Esophagus muscularis mucosa (tissue), 4 donors: ENCODE measurements around the gene HAPLN1. TPM values are rescaled to one million over a fixed set of nuclear protein-coding genes. Genes with fewer than 3 reads are reported as not detected.

ENCODE experiments used
- DNase-seq: peaks from one replicate; pipeline ENCODE4 v3.0.0-alpha.2; 2017; ENCODE audit errors: extremely low spot score
- H3K27ac ChIP-seq, 4 donors: fragments of 200-600 bp; sonication (generic); replicated peaks in 1 of 4; 1 replicate in 3 of 4; 2 replicates in 1 of 4; pipeline ENCODE4 v1.5.1; 2016 to 2019; ENCODE audit warnings: mild to moderate bottlenecking in 1 of 4
- H3K27me3 ChIP-seq, 4 donors: fragments of 200-600 bp; sonication (generic); one replicate each; pipeline versions ENCODE4 v1.5.1 to v1.6.0; 2016 to 2019
- H3K36me3 ChIP-seq, 4 donors: fragments of 200-600 bp; sonication (generic); one replicate each; pipeline ENCODE4 v1.5.1; 2016 to 2019
- H3K4me1 ChIP-seq, 4 donors: fragments of 200-600 bp; sonication (generic); one replicate each; pipeline ENCODE4 v1.5.1; 2016 to 2019
- H3K4me3 ChIP-seq, 4 donors: fragments of 200-600 bp; sonication (generic); 1 replicate in 2 of 4; 2 replicates in 2 of 4; pipeline ENCODE4 v1.5.1; 2016 to 2019; ENCODE audit warnings: mild to moderate bottlenecking in 4 of 4, moderate library complexity in 1 of 4
- H3K9me3 ChIP-seq, 4 donors: fragments of 200-600 bp; sonication (generic); 1 replicate in 3 of 4; 2 replicates in 1 of 4; pipeline ENCODE4 v1.5.1; 2016 to 2019
- CTCF ChIP-seq, 3 experiments: fragments of 200-600 bp in 2 of 3; fragments of 450-650 bp in 1 of 3; sonication (generic) in 2 of 3; IDR thresholded peaks; one replicate each; pipeline ENCODE4 v1.5.1; 2017 to 2019; ENCODE audit warnings: antibody characterized with exemption in 3 of 3, mild to moderate bottlenecking in 2 of 3, moderate library complexity in 1 of 3
- EP300 ChIP-seq: sonication (generic); formaldehyde crosslinking; IDR thresholded peaks from one replicate; pipeline ENCODE4 v1.6.1; 2017; ENCODE audit warnings: antibody characterized with exemption
- POLR2A ChIP-seq: fragments of 450-650 bp; IDR thresholded peaks from one replicate; pipeline ENCODE4 v1.6.1; 2017; ENCODE audit warnings: antibody characterized with exemption, moderate library complexity, mild to moderate bottlenecking, low read depth
- POLR2AphosphoS5 ChIP-seq, 2 donors: sonication (generic); formaldehyde crosslinking; IDR thresholded peaks; one replicate each; pipeline ENCODE4 v1.6.1; 2017; ENCODE audit warnings: antibody characterized with exemption in 2 of 2
- WGBS: methylation state at CpG from one replicate; pipeline ENCODE4 v1.1.5; 2018; 5-methylcytosine and 5-hydroxymethylcytosine counted together
- intact Hi-C: fragments of 100-400 bp; cut with DNase I; formaldehyde crosslinking; loops from one replicate; pipeline ENCODE4 v1.15.1; 2023
- total RNA-seq, 4 donors: library from RNA; depleted of rRNA; stranded (reverse); fragments of >200 nt; gene quantifications; one replicate each; pipeline versions ENCODE4 v1.1.0 to v1.2.1, GENCODE V29; 2016

HAPLN1 gene
- total RNA-seq, 4 donors from 2014 or later = 0.34 to 2.0 (median 0.40) TPM

GRCh38 chr5:83729362-83729761, 8.7 kb upstream of the HAPLN1 start:
- H3K27ac ChIP-seq = no peak overlapping the region
- no peaks in the 10 kb centered on the region for H3K36me3 ChIP-seq
- no peak overlapping the region for H3K4me3 ChIP-seq
- no peaks in the 10 kb centered on the region for H3K9me3 ChIP-seq
- intact Hi-C loops = no loop called here
- H3K4me1 ChIP-seq = no peaks in the 10 kb centered on the region
- DNase-seq = no peak
- TF ChIP-seq EP300 = no peak
- peaks cover 0 to 4% (median 0%) of the 10 kb centered on the region in 4 donors for H3K27me3 ChIP-seq

- Histone ChIP-seq H3K27me3 (peaks cover 0 to 11% (median 0%) of the 10 kb centered on the region in 4 donors), H3K4me1 (peaks cover 0 to 10% (median 8%) of the 10 kb centered on the region in 4 donors), H3K9me3 (no peaks in the 10 kb centered on the region), H3K27ac (no peak overlapping the region), H3K4me3 (no peak overlapping the region), H3K36me3 (no peaks in the 10 kb centered on the region)
- TF ChIP-seq CTCF (IDR thresholded peaks at IDR 0.05) (no peak), POLR2A (no peak), POLR2AphosphoS5 (IDR thresholded peaks at IDR 0.05) (no peak), EP300 (no peak)
- WGBS = 97% methylated on average over 2 of the region's 2 CpGs
- no peak for DNase-seq
- intact Hi-C loops = no loop called here
Observed at GRCh38 chr5:83726912-83727311, 6.3 kb upstream of the HAPLN1 start.

- H3K27ac ChIP-seq = no peak overlapping the region
- no peak for TF ChIP-seq EP300
- TF ChIP-seq POLR2A = no peak
- no peak for TF ChIP-seq CTCF (IDR thresholded peaks at IDR 0.05)
- no peak for TF ChIP-seq POLR2AphosphoS5 (IDR thresholded peaks at IDR 0.05)
- H3K9me3 ChIP-seq = no peaks in the 10 kb centered on the region
- H3K36me3 ChIP-seq = no peaks in the 10 kb centered on the region
- 75% methylated on average over 2 of the region's 2 CpGs for WGBS
- peaks cover 0 to 23% (median 0%) of the 10 kb centered on the region in 4 donors for H3K27me3 ChIP-seq
- peaks cover 0 to 20% (median 16%) of the 10 kb centered on the region in 4 donors for H3K4me1 ChIP-seq
- no peak overlapping the region for H3K4me3 ChIP-seq
- intact Hi-C loops = no loop called here
- no peak for DNase-seq
Observed at GRCh38 chr5:83724935-83725334, 4.3 kb upstream of the HAPLN1 start.

- intact Hi-C loops = no loop called here
Observed at GRCh38 chr5:83724001-83724400, 3.3 kb upstream of the HAPLN1 start.

GRCh38 chr5:83723031-83723430, 2.4 kb upstream of the HAPLN1 start:
- H3K9me3 ChIP-seq = no peaks in the 10 kb centered on the region
- peaks cover 0 to 20% (median 16%) of the 10 kb centered on the region in 4 donors for H3K4me1 ChIP-seq
- TF ChIP-seq CTCF (IDR thresholded peaks at IDR 0.05) = no peak
- no peak for TF ChIP-seq EP300
- no peak for TF ChIP-seq POLR2AphosphoS5 (IDR thresholded peaks at IDR 0.05)
- no peak for TF ChIP-seq POLR2A
- 70% methylated on average over 7 of the region's 7 CpGs for WGBS
- H3K27me3 ChIP-seq = peaks cover 0 to 23% (median 0%) of the 10 kb centered on the region in 4 donors
- no peak for DNase-seq
- no peak overlapping the region for H3K27ac ChIP-seq
- H3K36me3 ChIP-seq = no peaks in the 10 kb centered on the region
- H3K4me3 ChIP-seq = no peak overlapping the region
- intact Hi-C loops = no loop called here

More at GRCh38 chr5:83724001-83724400, 3.3 kb upstream of the HAPLN1 start:
- Histone ChIP-seq H3K27me3 (peaks cover 0 to 23% (median 0%) of the 10 kb centered on the region in 4 donors), H3K36me3 (no peaks in the 10 kb centered on the region), H3K4me3 (no peak overlapping the region), H3K9me3 (no peaks in the 10 kb centered on the region), H3K4me1 (peaks cover 0 to 20% (median 16%) of the 10 kb centered on the region in 4 donors), H3K27ac (no peak overlapping the region)
- TF ChIP-seq EP300 = no peak
- TF ChIP-seq CTCF (IDR thresholded peaks at IDR 0.05) = no peak
- no peak for TF ChIP-seq POLR2A
- TF ChIP-seq POLR2AphosphoS5 (IDR thresholded peaks at IDR 0.05) = no peak
- DNase-seq = no peak
- WGBS = 87% methylated on average over 2 of the region's 2 CpGs
